H1 (cell line): ENCODE data around the gene PCP4. TPM values are rescaled to one million over a fixed set of nuclear protein-coding genes. Genes with fewer than 3 reads are reported as not detected.

ENCODE experiments used
- ATF3 ChIP-seq: IDR thresholded peaks from 2 replicates; pipeline ENCODE4 v1.6.1; 2011; ENCODE audit warnings: low read depth, mild to moderate bottlenecking, low read length; ENCODE audit not compliant: insufficient read depth
- CHD7 ChIP-seq: fragments of 300-600 bp; sonication (generic); IDR thresholded peaks from 2 replicates; pipeline ENCODE4 v1.7.1; 2012; ENCODE audit warnings: low read length, moderate library complexity, mild to moderate bottlenecking, inconsistent platforms; ENCODE audit not compliant: insufficient replicate concordance
- EP300 ChIP-seq, 2 experiments: IDR thresholded peaks; 1 replicate in 1 of 2; 2 replicates in 1 of 2; pipeline ENCODE4 v1.6.1; 2011 to 2012; ENCODE audit warnings: low read depth in 2 of 2, low read length in 2 of 2, mild to moderate bottlenecking in 2 of 2, borderline replicate concordance in 1 of 2, inconsistent platforms in 1 of 2, moderate library complexity in 1 of 2
- GTF2F1 ChIP-seq: IDR thresholded peaks from 2 replicates; pipeline ENCODE4 v1.6.1; 2012; ENCODE audit warnings: low read depth, low read length, improper control_type of control experiment, borderline replicate concordance
- JUN ChIP-seq: IDR thresholded peaks from 2 replicates; pipeline ENCODE4 v1.6.1; 2011; ENCODE audit warnings: low read depth, mild to moderate bottlenecking, improper control_type of control experiment, low read length
- NANOG ChIP-seq: IDR thresholded peaks from 2 replicates; pipeline ENCODE4 v1.6.1; 2011; ENCODE audit warnings: low read length, low read depth, mild to moderate bottlenecking, inconsistent platforms; ENCODE audit not compliant: insufficient read depth, poor library complexity, severe bottlenecking
- RFX5 ChIP-seq: IDR thresholded peaks from 2 replicates; pipeline ENCODE4 v1.6.1; 2011; ENCODE audit warnings: low read depth, low read length, improper control_type of control experiment, borderline replicate concordance
- SP1 ChIP-seq: IDR thresholded peaks from 2 replicates; pipeline ENCODE4 v1.6.1; 2011; ENCODE audit warnings: low read depth, low read length
- SP2 ChIP-seq: IDR thresholded peaks from 2 replicates; pipeline ENCODE4 v1.6.1; 2012; ENCODE audit warnings: mild to moderate bottlenecking, low read length, inconsistent platforms
- SRF ChIP-seq: IDR thresholded peaks from 2 replicates; pipeline ENCODE4 v1.6.1; 2011; ENCODE audit warnings: mild to moderate bottlenecking, low read depth, low read length, moderate library complexity
- TCF12 ChIP-seq: IDR thresholded peaks from 2 replicates; pipeline ENCODE4 v1.6.1; 2011; ENCODE audit warnings: low read depth, mild to moderate bottlenecking, low read length
- polyA plus RNA-seq, 7 experiments: library from polyadenylated mRNA; depleted of rRNA in 3 of 7; stranded (reverse) in 5 of 7; unstranded in 2 of 7; fragments of >200 nt in 5 of 7; fragments of 200-250 nt in 2 of 7; gene quantifications; 1 replicate in 5 of 7; 2 replicates in 1 of 7; 4 replicates in 1 of 7; pipeline versions ENCODE4 v1.2.1 to v1.2.3, GENCODE V29; 2011 to 2013; ENCODE audit warnings: missing spikeins in 2 of 7, mixed read lengths in 2 of 7
- total RNA-seq: library from RNA; stranded (reverse); fragmentation: NEBNext Ultra II Directional; extraction: Animal tissue kit (Norgen Biotek cat#: 25700); gene quantifications from 2 replicates; pipeline ENCODE4 v1.2.1, GENCODE V29; 2021

Gene PCP4
- total and polyA plus RNA-seq, 2 of the 8 experiments (the other 6 are each of a cell fraction or from before 2014, with no cell fraction given), result 1.8 to 2.4 TPM

GRCh38 chr21:39927304-39927886, 60.2 kb downstream of the PCP4 start (continued):
- TF ChIP-seq CHD7 (no peak), EP300 (IDR thresholded peaks at IDR 0.05; ENCODE audit: borderline replicate concordance in 1 of 2, low read depth in 2 of 2, low read length in 2 of 2) (no peak), ATF3 (no peak), SP2 (no peak), TCF12 (no peak), JUN (no peak), RFX5 (no peak), SP1 (no peak), SRF (no peak), GTF2F1 (no peak), NANOG (no peak)
